Mesodermal cell (in vitro differentiated cells): ENCODE data around the gene DPP6.
"Not testable (repeated sequence)": the region's sequence is repeated elsewhere in the genome, so short reads cannot be mapped to it uniquely, and the experiment has no call there.

Experiments used
- H3K27ac ChIP-seq: 2 replicates; pipeline ENCODE4 v1.7.0; 2013; ENCODE audit warnings: mild to moderate bottlenecking, low read depth, low read length, moderate library complexity; ENCODE audit not compliant: severe bottlenecking
- H3K36me3 ChIP-seq: 2 replicates; pipeline ENCODE4 v1.7.1; 2013; ENCODE audit warnings: mild to moderate bottlenecking, low read length, moderate library complexity; ENCODE audit not compliant: control insufficient read depth, insufficient read depth
- H3K4me1 ChIP-seq: one replicate; pipeline ENCODE4 v1.7.1; 2013; ENCODE audit warnings: mild to moderate bottlenecking, low read length; ENCODE audit not compliant: insufficient read depth, control insufficient read depth, poor library complexity, severe bottlenecking
- H3K4me3 ChIP-seq: 2 replicates; pipeline ENCODE4 v1.7.0; 2013; ENCODE audit warnings: low read length, control low read depth, mild to moderate bottlenecking; ENCODE audit not compliant: insufficient read depth, poor library complexity, severe bottlenecking; ENCODE audit errors: extremely low read depth
- H3K9me3 ChIP-seq: 2 replicates; pipeline ENCODE4 v1.7.1; 2013; ENCODE audit warnings: mild to moderate bottlenecking, low read length, moderate library complexity; ENCODE audit not compliant: control insufficient read depth
- WGBS, 2 experiments: methylation state at CpG; one replicate each; pipeline ENCODE4 v1.1.5; 2013; ENCODE audit warnings: missing lambda C conversion rate in 2 of 2; ENCODE audit not compliant: insufficient coverage in 2 of 2; 5-methylcytosine and 5-hydroxymethylcytosine counted together

Gene DPP6

DNA sequence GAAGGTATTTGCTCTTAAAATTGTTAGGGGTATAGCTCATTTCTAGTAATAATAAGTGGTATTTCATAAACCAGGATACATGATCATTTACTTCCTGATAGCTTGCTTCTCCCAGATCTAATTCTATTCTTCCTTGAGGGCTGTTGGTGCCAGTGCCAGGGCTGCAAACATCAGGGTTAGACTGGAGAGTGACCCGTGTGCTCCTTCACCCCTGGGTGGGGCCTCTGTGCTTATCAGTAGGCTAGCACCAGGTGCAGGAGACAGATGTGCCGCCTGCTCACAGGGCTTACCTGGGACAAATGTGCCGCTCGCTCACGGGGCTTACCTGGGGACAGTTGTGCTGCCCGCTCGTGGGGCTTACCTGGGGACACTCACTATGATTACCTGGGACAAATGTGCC, 71.2 kb downstream of the DPP6 start:
- 95% methylated on average over 6 of the region's 7 CpGs; no CpG with 5 or more reads in 1 of the 2 experiments for WGBS, 2 experiments
- not testable (repeated sequence) for H3K36me3 ChIP-seq, H3K4me1 ChIP-seq, H3K9me3 ChIP-seq, H3K4me3 ChIP-seq, H3K27ac ChIP-seq

DNA sequence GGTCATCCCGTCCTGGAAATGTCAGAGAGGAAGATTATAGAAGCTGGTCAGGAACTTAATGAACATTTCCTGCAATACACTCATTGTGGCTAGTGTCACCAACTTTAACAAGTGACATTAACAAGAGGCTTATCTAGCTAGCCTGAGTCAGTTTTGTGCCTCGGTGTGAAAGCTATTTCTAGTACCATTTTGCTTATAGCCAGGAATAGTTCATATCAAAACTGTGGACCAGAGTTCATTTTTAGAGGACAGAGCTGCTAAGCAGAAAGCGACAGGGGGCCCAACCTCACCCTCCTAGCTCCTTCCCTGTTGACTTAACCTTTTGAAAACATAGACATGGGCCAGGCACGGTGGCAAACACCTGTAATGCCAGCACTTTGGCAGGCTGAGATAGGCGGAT, 76.9 kb downstream of the DPP6 start:
- not testable (repeated sequence) for H3K27ac ChIP-seq, H3K4me1 ChIP-seq, H3K9me3 ChIP-seq, H3K4me3 ChIP-seq, H3K36me3 ChIP-seq
- 83 to 88% methylated on average over 1 to 2 of the region's 5 CpGs for WGBS, 2 experiments

DNA sequence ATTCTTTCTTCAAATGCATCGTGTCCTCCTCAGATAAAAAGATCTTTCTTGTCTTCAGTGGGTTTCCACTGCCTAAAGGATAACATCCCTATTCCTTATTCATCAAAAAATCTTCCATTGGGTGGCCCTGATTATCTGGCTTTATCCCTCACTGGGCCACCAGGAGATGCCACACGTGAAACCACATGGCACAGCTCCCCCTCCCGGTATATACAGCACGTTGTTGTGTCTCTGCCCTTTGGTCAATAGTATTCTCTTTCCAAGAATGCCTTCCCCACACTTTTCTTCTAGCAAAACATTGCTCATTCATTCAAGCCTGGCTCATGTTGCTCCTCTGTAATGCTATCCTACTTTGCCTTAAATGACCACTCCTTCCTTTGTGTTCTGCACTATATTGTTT, 80.4 kb downstream of the DPP6 start:
- H3K36me3 ChIP-seq, H3K4me1 ChIP-seq, H3K9me3 ChIP-seq, H3K4me3 ChIP-seq, H3K27ac ChIP-seq: not testable (repeated sequence)
- WGBS, 2 experiments: 100% methylated on average over 1 of the region's 4 CpGs

DNA sequence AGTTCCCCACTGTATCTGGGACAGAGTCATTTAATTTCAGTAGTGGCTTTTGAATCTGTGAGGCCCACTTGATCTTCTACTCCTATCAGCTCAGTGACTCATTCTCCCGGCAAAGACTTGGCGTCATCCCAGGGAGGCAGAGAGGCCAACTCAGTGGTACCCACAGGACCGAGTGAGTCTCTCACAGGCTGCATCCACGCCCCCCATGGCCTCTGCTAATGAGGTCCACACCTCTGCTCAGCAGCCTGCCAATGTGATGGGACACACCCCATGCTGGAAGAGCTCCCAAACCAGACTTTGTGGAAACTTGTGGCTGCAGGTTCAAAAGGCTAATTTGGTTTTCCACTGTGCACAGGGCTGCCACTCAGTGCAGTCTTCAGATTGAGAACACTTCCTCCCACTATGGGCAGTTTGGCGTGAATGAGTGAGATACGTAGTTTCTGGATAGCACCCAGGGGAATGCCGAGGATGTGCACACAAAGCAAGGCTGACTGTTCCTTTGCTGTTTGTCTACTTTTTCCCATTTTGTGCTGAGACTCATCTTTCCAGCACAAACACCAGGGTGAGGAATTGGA, 81.6 kb downstream of the DPP6 start:
- not testable (repeated sequence) for H3K36me3 ChIP-seq, H3K27ac ChIP-seq, H3K4me3 ChIP-seq, H3K4me1 ChIP-seq, H3K9me3 ChIP-seq
- no CpG with 5 or more reads among the region's 7 CpGs for WGBS, 2 experiments

DNA sequence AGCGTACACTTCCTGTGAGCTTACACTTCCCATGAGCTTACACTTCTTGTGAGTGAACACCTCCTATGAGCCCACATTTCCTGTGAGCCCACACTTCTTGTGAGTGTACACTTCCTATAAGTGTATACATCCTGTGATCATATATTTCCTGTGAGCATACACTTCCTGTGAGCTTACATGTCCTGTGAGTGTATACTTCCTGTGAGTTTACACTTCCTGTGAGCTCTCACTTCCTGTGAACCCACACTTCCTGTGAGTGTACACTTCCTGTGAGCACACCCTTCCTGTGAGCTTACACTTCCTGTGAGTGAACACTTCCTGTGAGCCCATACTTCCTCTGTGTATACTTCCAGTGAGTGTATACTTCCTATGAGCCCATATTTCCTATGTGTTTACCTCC, 82.5 kb downstream of the DPP6 start:
- H3K4me3 ChIP-seq, H3K4me1 ChIP-seq, H3K27ac ChIP-seq, H3K9me3 ChIP-seq, H3K36me3 ChIP-seq: not testable (repeated sequence)
- no CpG with 5 or more reads among the region's 1 CpG for WGBS, 2 experiments

DNA sequence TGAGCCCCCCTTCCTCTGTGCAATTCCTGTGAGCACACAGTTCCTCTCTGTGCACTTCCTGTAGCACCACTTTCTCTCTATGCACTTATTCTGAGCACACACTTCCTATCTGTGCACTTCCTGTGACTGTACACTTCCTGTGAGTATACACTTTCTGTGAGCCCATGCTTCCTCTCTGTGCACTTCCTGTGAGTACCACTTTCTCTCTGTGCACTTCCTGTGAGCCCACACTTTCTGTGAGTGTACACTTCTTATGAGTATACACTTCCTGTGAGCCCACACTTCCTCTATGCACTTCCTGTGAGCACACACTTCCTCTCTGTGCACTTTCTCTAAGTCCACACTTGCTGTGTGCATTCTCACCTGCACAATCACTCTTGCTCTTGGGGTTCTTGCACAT, 83.4 kb downstream of the DPP6 start:
- H3K9me3 ChIP-seq, H3K4me1 ChIP-seq, H3K27ac ChIP-seq, H3K4me3 ChIP-seq, H3K36me3 ChIP-seq: not testable (repeated sequence)

DNA sequence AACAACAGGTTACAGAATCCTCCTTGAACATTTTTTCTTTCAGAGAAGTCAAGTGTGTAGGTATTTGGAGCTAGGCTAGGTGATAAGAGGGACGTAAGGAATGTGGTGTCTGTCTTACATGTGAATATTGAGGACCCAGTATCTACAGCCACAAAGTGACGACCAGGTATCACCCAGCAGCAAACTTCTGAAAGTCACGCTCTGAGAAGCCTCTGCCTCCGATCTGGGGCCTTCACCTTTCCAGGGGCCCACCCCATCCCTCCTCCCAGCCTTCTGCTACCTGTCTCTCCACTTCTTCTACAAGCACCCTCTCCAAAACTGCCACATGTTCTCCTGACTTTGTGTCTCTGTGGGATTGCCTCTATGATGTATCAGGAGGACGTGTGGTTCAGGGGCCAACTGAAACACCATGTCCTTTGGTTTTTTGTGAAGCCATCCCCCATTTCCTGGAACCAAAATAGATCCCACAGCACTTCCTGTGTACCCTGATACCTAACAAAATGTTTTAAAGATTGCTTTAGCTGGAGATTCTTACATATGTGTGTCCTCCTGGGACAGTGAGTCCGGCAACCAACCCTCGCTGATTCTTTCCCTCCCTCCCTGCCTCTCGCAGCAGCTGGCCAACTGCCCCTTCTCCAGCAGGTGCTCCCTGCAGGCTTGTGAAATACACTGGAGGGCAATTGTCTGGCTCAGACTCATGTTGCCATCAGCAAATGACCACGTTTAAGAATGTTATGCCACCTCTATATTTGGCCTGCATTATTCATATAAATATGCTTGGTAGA, 93.9 kb downstream of the DPP6 start:
- not testable (repeated sequence) for H3K36me3 ChIP-seq, H3K4me3 ChIP-seq, H3K4me1 ChIP-seq, H3K27ac ChIP-seq, H3K9me3 ChIP-seq
- 100% methylated on average over 3 of the region's 9 CpGs; no CpG with 5 or more reads in 1 of the 2 experiments for whole genome bisulfite sequencing, 2 experiments

DNA sequence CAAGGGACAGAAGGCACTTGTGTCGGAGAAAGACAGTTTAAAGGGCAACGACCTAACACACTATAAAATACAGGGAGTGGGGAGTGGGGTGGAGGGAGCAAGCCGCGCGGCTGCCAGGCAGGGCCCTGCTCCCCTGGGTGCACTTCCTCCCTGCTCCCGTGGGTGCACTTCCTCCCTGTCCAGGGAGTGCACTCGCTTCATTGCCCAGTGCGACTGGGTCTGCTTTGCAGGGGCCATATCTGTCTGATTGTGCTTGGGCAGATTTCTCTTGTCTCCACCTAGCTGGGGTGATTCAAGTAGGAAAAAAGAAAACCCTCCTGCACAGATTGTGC, 94.5 kb downstream of the DPP6 start:
- H3K4me1 ChIP-seq, H3K9me3 ChIP-seq, H3K27ac ChIP-seq, H3K4me3 ChIP-seq, H3K36me3 ChIP-seq: not testable (repeated sequence)
- WGBS, 2 experiments: no CpG with 5 or more reads among the region's 8 CpGs

DNA sequence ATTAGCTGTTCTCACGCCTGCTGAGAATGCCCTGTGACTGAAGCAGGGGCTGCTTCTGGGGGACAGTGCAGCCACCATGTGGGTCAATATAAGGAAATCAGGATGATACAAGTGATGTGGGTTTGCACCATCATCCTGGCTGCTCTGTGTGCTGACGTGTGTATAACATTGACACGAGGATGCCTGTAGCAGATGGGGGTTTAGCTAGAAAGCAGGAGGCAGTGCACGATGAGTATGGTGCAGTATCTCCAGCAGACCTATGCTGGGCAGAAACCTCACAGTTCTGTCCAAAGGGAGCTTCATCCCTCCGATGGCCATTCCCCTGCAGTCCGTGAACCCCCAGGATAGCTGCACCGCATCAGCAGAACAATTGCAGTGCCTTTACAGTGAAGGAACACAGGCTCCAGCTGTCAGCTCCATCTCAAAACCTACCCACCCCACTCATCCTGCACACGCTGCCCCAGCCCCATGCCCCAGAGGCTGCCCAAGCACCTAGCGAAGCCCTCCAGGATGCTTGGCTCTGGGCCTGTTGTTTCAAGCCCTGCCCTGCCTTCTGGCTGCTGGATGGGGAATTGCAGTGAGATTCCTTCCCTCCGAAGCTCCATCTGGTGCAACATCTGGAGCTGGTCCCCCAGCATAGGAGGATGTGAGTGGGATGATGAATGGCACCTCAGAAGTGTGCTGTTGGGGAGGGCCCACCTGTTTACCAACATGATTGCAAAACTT, 96.8 kb downstream of the DPP6 start:
- not testable (repeated sequence) for H3K9me3 ChIP-seq, H3K4me1 ChIP-seq, H3K27ac ChIP-seq, H3K4me3 ChIP-seq, H3K36me3 ChIP-seq
- WGBS, 2 experiments: 77 to 94% methylated on average over 3 of the region's 10 CpGs

DNA sequence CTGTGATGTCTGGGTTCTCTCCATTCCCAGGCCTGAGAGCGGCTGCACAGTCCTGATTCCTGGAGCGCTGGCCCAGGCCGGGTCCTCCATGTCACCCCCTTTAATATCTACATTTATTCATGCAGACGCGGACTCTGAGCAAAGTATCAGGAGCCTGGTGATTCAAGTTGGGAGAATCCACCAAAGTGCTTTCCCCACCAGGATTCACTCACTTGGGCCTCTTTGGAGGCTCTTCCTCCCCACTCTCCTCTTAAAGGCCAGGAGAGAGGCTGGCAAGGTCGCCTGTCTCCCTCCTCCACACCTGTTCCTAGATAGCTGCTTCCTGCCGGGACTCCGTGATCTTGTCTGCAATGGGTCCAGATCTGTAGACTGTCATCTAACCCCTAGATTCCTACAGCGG, 98.5 kb downstream of the DPP6 start:
- not testable (repeated sequence) for H3K9me3 ChIP-seq, H3K4me1 ChIP-seq, H3K36me3 ChIP-seq, H3K4me3 ChIP-seq, H3K27ac ChIP-seq
- WGBS, 2 experiments: 73 to 90% methylated on average over 5 to 6 of the region's 9 CpGs

DNA sequence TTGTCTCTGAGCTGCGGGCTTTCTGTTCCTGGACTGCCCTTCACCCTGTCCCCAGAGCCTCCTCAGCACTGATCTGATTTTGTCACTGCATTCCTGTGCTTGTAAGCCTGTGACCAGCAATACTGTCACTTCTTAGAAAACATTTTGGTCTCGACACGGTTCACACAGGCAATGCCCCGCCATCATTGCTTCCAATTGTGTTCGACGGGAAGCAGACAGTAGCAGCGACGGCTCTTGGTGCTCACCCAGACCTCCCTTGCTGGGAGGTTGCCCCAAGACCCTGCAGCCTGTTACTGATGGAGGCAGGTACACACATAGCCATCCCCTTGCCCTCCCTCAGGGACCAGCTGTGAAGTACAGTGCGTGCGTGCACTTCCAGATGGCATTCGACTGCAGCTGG, 99.1 kb downstream of the DPP6 start:
- H3K4me1 ChIP-seq, H3K4me3 ChIP-seq, H3K27ac ChIP-seq, H3K9me3 ChIP-seq, H3K36me3 ChIP-seq: not testable (repeated sequence)
- WGBS, 2 experiments: 93 to 98% methylated on average over 8 to 10 of the region's 11 CpGs
